ACC112 (cell line): ENCODE data around the gene NAV2.

Experiments
- H2AFZ ChIP-seq: fragments of 200-600 bp; sonication (generic); one replicate; pipeline ENCODE4 v1.6.0; 2017; ENCODE audit warnings: antibody characterized with exemption, low read length; ENCODE audit not compliant: unreplicated experiment
- H3K27ac ChIP-seq: fragments of 200-600 bp; sonication (generic); 2 replicates; pipeline ENCODE4 v1.5.1; 2014; ENCODE audit warnings: low read depth, mild to moderate bottlenecking, antibody characterized with exemption, low read length, moderate library complexity
- H3K27me3 ChIP-seq: fragments of 200-600 bp; sonication (generic); 2 replicates; pipeline ENCODE4 v1.6.1; 2014; ENCODE audit warnings: mild to moderate bottlenecking, antibody characterized with exemption, low read length, moderate library complexity, mixed read lengths; ENCODE audit not compliant: insufficient read depth
- H3K36me3 ChIP-seq: fragments of 200-600 bp; sonication (generic); 2 replicates; pipeline ENCODE4 v1.6.1; 2016; ENCODE audit warnings: mild to moderate bottlenecking, antibody characterized with exemption, low read length, moderate library complexity, mixed read lengths; ENCODE audit not compliant: insufficient read depth
- H3K4me1 ChIP-seq: fragments of 200-600 bp; sonication (generic); one replicate; pipeline ENCODE4 v1.6.1; 2016; ENCODE audit warnings: low read length, mixed read lengths; ENCODE audit not compliant: insufficient read depth, unreplicated experiment, control insufficient read depth
- H3K4me3 ChIP-seq: fragments of 200-600 bp; sonication (generic); 2 replicates; pipeline ENCODE4 v1.5.1; 2014; ENCODE audit warnings: mild to moderate bottlenecking, low read depth, low read length
- H3K79me2 ChIP-seq: fragments of 200-600 bp; sonication (generic); one replicate; pipeline ENCODE4 v1.6.0; 2016; ENCODE audit warnings: low read length; ENCODE audit not compliant: control insufficient read depth, unreplicated experiment, insufficient read depth

NAV2 gene

GRCh38 chr11:20048246-20048645, 335.6 kb downstream of the NAV2 start:
- no peak overlapping the region for H3K27ac ChIP-seq

GRCh38 chr11:20048707-20049106, 336.1 kb downstream of the NAV2 start:
- Histone ChIP-seq H3K36me3 (peaks cover 55% of the 10 kb centered on the region; the same call in 1 of the 2 replicates), H3K4me1 (no peaks in the 10 kb centered on the region), H2AFZ (no peak overlapping the region), H3K27ac (no peak overlapping the region), H3K27me3 (no peaks in the 10 kb centered on the region), H3K4me3 (no peak overlapping the region), H3K79me2 (peaks cover 7% of the 10 kb centered on the region)

More at GRCh38 chr11:20048246-20048645, 335.6 kb downstream of the NAV2 start:
- Histone ChIP-seq H2AFZ (no peak overlapping the region), H3K79me2 (peaks cover 7% of the 10 kb centered on the region), H3K4me1 (no peaks in the 10 kb centered on the region), H3K4me3 (no peak overlapping the region), H3K27me3 (no peaks in the 10 kb centered on the region), H3K36me3 (peaks cover 55% of the 10 kb centered on the region; the same call in 1 of the 2 replicates)

GRCh38 chr11:20049231-20049630, 336.6 kb downstream of the NAV2 start:
- peaks cover 54% of the 10 kb centered on the region for H3K36me3 ChIP-seq
- no peaks in the 10 kb centered on the region for H3K4me1 ChIP-seq
- peaks cover 7% of the 10 kb centered on the region for H3K79me2 ChIP-seq
- no peak overlapping the region for H3K27ac ChIP-seq
- no peak overlapping the region for H3K4me3 ChIP-seq
- no peaks in the 10 kb centered on the region for H3K27me3 ChIP-seq
- no peak overlapping the region for H2AFZ ChIP-seq

- no peak overlapping the region for H3K27ac ChIP-seq
Observed at GRCh38 chr11:20050048-20050447, 337.4 kb downstream of the NAV2 start.

GRCh38 chr11:20050551-20051333, 338.1 kb downstream of the NAV2 start:
- peaks cover 59% of the 10 kb centered on the region for H3K36me3 ChIP-seq
- no peak overlapping the region for H2AFZ ChIP-seq
- no peak overlapping the region for H3K27ac ChIP-seq
- H3K27me3 ChIP-seq: no peaks in the 10 kb centered on the region
- H3K4me3 ChIP-seq: no peak overlapping the region
- H3K79me2 ChIP-seq: peaks cover 7% of the 10 kb centered on the region
- H3K4me1 ChIP-seq: no peaks in the 10 kb centered on the region

More at GRCh38 chr11:20050048-20050447, 337.4 kb downstream of the NAV2 start:
- Histone ChIP-seq H3K36me3 (peaks cover 59% of the 10 kb centered on the region), H2AFZ (no peak overlapping the region), H3K4me1 (no peaks in the 10 kb centered on the region), H3K27me3 (no peaks in the 10 kb centered on the region), H3K79me2 (peaks cover 7% of the 10 kb centered on the region), H3K4me3 (no peak overlapping the region)

- Histone ChIP-seq H3K36me3 (peaks cover 58% of the 10 kb centered on the region), H3K4me1 (no peaks in the 10 kb centered on the region), H3K27me3 (no peaks in the 10 kb centered on the region), H3K27ac (no peak overlapping the region), H2AFZ (no peak overlapping the region), H3K79me2 (peaks cover 7% of the 10 kb centered on the region), H3K4me3 (no peak overlapping the region)
Observed at GRCh38 chr11:20051469-20052399, 339.1 kb downstream of the NAV2 start.

GRCh38 chr11:20053572-20053971, 340.9 kb downstream of the NAV2 start:
- Histone ChIP-seq H3K27me3 (no peaks in the 10 kb centered on the region), H2AFZ (no peak overlapping the region), H3K27ac (no peak overlapping the region), H3K79me2 (peaks cover 3% of the 10 kb centered on the region), H3K36me3 (peaks cover 53% of the 10 kb centered on the region), H3K4me3 (no peak overlapping the region), H3K4me1 (no peaks in the 10 kb centered on the region)

- no peak overlapping the region for H2AFZ ChIP-seq
- H3K36me3 ChIP-seq: peaks cover 53% of the 10 kb centered on the region
- no peaks in the 10 kb centered on the region for H3K4me1 ChIP-seq
- no peaks in the 10 kb centered on the region for H3K79me2 ChIP-seq
- no peak overlapping the region for H3K27ac ChIP-seq
- no peaks in the 10 kb centered on the region for H3K27me3 ChIP-seq
- no peak overlapping the region for H3K4me3 ChIP-seq
Observed at GRCh38 chr11:20054584-20054983, 341.9 kb downstream of the NAV2 start.

- Histone ChIP-seq H3K4me3 (no peak overlapping the region), H3K79me2 (no peaks in the 10 kb centered on the region), H3K36me3 (peaks cover 57% of the 10 kb centered on the region), H3K27ac (no peak overlapping the region), H3K27me3 (no peaks in the 10 kb centered on the region), H3K4me1 (no peaks in the 10 kb centered on the region), H2AFZ (no peak overlapping the region)
Observed at GRCh38 chr11:20055312-20055711, 342.7 kb downstream of the NAV2 start.

- no peak overlapping the region for H3K4me3 ChIP-seq
- H3K27me3 ChIP-seq: no peaks in the 10 kb centered on the region
- H3K36me3 ChIP-seq: peaks cover 57% of the 10 kb centered on the region
- H3K79me2 ChIP-seq: no peaks in the 10 kb centered on the region
- no peak overlapping the region for H3K27ac ChIP-seq
- no peaks in the 10 kb centered on the region for H3K4me1 ChIP-seq
- no peak overlapping the region for H2AFZ ChIP-seq
Observed at GRCh38 chr11:20056109-20056949, 343.7 kb downstream of the NAV2 start.
